WTC11 (cell line): Measurements from ENCODE around the gene PPP6R3.

ENCODE experiments used
- NFE2L1 ChIP-seq: sonication (generic); formaldehyde crosslinking; IDR thresholded peaks from 2 replicates; pipeline ENCODE4 v1.8.1; 2023; ENCODE audit warnings: missing genetic modification reagents
- TEAD4 ChIP-seq: sonication (generic); formaldehyde crosslinking; IDR thresholded peaks from 2 replicates; pipeline ENCODE4 v1.8.0; 2022; ENCODE audit warnings: mild to moderate bottlenecking, missing genetic modification reagents
- TF ChIP-seq, protein P1 (sequence below): fragments of 250-450 bp; sonication (Bioruptor Pico); IDR thresholded peaks from 2 replicates; pipeline ENCODE4 v1.9.0; 2021; ENCODE audit warnings: mild to moderate bottlenecking

DNA sequence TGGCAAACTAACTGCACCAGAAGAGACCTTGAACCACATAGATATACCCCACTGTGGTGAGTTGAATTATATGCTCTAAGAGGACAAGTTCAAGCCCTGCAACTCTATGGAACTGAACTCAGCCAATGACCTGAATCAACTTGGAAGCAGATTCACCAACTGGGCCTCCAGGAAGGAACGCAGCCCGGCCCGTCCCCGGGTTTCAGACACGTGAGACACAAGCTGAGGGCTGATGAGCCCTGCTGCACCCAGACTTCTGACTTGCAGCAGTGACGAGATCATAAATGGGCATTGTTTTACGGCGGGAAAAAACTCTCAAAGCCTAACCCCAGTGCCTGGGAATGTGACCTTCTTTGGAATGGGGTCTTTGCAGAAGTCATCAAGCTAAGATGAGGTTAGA, 195.3 kb downstream of the PPP6R3 start:
- TF ChIP-seq NFE2L1 (no peak), TEAD4 (no peak)
- TF ChIP-seq, protein P1, sequence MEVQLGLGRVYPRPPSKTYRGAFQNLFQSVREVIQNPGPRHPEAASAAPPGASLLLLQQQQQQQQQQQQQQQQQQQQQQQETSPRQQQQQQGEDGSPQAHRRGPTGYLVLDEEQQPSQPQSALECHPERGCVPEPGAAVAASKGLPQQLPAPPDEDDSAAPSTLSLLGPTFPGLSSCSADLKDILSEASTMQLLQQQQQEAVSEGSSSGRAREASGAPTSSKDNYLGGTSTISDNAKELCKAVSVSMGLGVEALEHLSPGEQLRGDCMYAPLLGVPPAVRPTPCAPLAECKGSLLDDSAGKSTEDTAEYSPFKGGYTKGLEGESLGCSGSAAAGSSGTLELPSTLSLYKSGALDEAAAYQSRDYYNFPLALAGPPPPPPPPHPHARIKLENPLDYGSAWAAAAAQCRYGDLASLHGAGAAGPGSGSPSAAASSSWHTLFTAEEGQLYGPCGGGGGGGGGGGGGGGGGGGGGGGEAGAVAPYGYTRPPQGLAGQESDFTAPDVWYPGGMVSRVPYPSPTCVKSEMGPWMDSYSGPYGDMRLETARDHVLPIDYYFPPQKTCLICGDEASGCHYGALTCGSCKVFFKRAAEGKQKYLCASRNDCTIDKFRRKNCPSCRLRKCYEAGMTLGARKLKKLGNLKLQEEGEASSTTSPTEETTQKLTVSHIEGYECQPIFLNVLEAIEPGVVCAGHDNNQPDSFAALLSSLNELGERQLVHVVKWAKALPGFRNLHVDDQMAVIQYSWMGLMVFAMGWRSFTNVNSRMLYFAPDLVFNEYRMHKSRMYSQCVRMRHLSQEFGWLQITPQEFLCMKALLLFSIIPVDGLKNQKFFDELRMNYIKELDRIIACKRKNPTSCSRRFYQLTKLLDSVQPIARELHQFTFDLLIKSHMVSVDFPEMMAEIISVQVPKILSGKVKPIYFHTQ (CRISPR knock-in tag) = no peak
